ENCODE measurements around the gene SLC41A3. TPM values are rescaled to one million over a fixed set of nuclear protein-coding genes. Genes with fewer than 3 reads are reported as not detected.

SLC41A3 gene
- total RNA-seq, 1 donor from 2014 or later: 14.7 TPM

DNA sequence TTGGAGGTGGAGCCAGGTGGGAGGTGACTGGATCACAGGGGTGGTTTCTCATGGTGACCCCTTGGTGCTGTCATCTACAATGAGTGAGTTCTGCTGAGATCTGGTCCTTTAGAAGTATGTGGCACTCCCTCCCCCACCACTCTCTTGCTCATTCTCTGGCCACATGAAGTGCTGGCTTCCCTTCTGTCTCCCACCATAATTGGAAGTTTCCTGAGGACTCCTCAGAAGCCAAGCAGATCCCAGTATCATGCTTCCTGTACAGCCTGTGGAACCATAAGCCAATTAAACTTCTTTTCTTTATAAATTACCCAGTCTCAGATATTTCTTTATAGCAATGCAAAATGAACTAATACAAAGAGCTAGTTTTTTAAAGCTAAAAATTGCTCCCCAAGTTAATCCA, 54.7 kb downstream of the SLC41A3 start:
- Mint-ChIP-seq H3K9me3 (peaks cover 19% of the 10 kb centered on the region), H3K4me3 (ENCODE audit: low read depth) (no peak overlapping the region), H3K27me3 (ENCODE audit: low read depth) (no peaks in the 10 kb centered on the region), H3K36me3 (ENCODE audit: low read depth) (peaks cover 8% of the 10 kb centered on the region), H3K27ac (no peak overlapping the region), H3K4me1 (ENCODE audit: low read depth) (peaks cover 5% of the 10 kb centered on the region)
- no peak for DNase-seq (ENCODE audit: low spot score)
- intact Hi-C loops (cut with micrococcal nuclease): no loop called here

DNA sequence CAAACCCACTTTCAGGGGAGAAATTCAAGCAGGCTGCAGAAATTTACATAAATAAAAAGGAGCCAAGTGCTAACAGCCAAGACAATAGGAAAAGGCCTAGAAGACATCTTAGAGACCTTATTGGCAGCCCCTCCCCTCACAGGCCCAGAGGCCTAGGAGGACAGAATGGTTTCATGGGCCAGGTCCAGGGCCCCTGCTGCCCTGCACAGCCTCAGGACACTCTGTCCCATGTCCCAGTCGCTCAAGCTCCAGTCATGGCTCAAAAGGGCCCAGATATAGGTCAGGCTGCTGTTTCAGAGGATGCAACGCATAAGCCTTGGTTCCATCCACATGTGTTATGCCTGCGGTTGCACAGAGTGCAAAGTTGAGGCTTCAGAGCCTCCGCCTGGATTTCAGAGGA, 55.8 kb downstream of the SLC41A3 start:
- peaks cover 2% of the 10 kb centered on the region for H3K4me1 Mint-ChIP-seq (ENCODE audit: low read depth)
- H3K36me3 Mint-ChIP-seq (ENCODE audit: low read depth): peaks cover 8% of the 10 kb centered on the region
- DNase-seq (ENCODE audit: low spot score): no peak
- no peak overlapping the region for H3K4me3 Mint-ChIP-seq (ENCODE audit: low read depth)
- peaks cover 19% of the 10 kb centered on the region for H3K9me3 Mint-ChIP-seq
- H3K27me3 Mint-ChIP-seq (ENCODE audit: low read depth): no peaks in the 10 kb centered on the region
- intact Hi-C loops (cut with micrococcal nuclease): no loop called here
- no peak overlapping the region for H3K27ac Mint-ChIP-seq

DNA sequence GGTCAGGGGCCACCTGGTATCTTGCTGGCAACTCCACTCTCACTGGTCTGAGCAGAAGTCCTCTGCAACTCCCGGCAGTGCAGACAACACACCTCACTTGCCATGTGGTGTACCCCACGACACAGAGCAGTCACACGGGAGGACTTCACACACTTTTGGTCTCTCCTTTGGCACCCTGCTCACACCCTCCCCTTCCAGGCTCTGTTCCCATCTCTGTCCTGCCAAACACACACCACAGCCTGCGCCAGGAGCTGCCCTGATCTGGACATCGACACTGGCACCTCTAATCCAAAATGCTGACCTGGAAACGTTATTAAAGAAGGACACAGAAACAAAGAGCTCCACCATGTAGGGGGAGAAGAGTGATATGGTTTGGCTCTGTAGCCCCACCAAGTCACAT, 57.2 kb downstream of the SLC41A3 start:
- H3K4me3 Mint-ChIP-seq (ENCODE audit: low read depth): no peak overlapping the region
- intact Hi-C loops (cut with micrococcal nuclease): no loop called here
- peaks cover 19% of the 10 kb centered on the region for H3K9me3 Mint-ChIP-seq
- H3K4me1 Mint-ChIP-seq (ENCODE audit: low read depth): peaks cover 2% of the 10 kb centered on the region
- no peak overlapping the region for H3K27ac Mint-ChIP-seq
- peak; percentile 3 for DNase-seq (ENCODE audit: low spot score)
- peaks cover 8% of the 10 kb centered on the region for H3K36me3 Mint-ChIP-seq (ENCODE audit: low read depth)
- no peaks in the 10 kb centered on the region for H3K27me3 Mint-ChIP-seq (ENCODE audit: low read depth)

DNA sequence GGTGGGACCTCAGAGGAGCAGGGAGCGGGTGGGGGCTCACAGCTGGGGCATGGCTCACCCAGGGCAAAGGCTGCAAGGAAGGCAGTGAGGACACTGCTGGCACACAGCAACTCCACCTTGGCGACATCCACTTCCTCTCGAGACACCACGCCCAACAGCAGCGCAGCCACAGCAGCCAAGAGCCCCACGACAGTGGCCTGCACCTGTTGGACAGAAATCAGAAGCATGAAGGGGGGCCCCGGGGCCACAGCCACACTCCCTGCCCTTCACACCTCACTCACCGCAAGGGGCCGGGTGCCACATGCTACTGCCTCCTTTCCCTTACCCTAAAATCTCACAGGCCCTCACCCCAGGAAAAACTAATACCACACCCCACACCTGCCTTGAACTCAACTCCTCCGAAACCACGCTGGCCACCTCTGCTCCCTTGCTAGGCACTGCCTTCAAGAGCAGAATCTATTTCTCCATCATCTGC, 57.6 kb downstream of the SLC41A3 start:
- intact Hi-C loops (cut with micrococcal nuclease): no loop called here
- peaks cover 2% of the 10 kb centered on the region for H3K4me1 Mint-ChIP-seq (ENCODE audit: low read depth)
- H3K36me3 Mint-ChIP-seq (ENCODE audit: low read depth): peaks cover 8% of the 10 kb centered on the region
- no peak overlapping the region for H3K4me3 Mint-ChIP-seq (ENCODE audit: low read depth)
- no peak for DNase-seq (ENCODE audit: low spot score)
- H3K27me3 Mint-ChIP-seq (ENCODE audit: low read depth): no peaks in the 10 kb centered on the region
- no peak overlapping the region for H3K27ac Mint-ChIP-seq
- peaks cover 19% of the 10 kb centered on the region for H3K9me3 Mint-ChIP-seq

DNA sequence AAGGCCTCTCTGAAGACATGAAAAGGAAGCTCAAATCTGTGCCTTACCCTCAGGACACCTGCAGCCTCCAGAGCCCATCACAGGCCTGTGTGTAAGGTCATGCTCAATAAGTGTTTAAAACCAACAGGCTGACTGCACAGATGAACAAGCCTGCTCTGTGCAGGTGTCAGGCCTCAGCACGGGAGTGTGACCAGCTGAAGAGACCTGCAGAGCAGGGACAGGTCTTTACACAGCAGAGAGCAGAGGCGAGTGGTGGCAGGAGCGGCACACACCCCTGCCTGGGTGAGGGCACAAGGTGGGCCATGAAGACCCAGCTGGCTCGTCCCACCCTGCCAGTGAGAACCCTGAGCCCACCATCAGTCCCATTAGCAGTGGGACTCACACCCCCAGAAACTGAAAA, 58.1 kb downstream of the SLC41A3 start:
- intact Hi-C loops (cut with micrococcal nuclease): no loop called here

DNA sequence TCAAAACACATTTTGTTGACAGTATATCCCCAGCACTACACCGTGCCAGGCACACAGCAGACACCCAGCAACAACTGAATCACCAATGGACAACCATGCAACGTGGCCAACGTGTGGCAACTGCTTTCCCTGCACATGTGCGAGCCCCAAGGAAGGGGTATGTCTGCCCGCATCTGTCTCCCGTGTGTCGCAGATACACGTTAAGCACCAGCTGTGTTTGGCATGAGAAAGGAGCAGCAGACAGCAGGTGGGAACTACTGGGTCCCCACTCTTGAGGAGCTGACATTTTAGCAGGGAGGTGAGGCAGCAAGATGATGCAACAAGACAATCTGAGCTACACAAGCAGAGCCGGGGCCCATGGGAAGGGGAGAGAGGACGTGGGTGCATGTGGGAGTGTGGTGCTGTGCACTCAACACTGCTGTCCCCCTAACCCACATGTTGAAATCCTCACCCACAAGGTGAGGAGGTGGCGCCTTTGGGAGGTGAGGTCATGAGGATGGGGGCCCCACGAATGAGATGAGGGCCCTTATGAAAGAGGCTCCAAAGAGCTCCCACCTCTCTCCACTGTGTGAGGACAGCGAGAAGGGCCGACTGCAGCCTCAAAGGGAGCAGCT, 58.7 kb downstream of the SLC41A3 start:
- H3K9me3 Mint-ChIP-seq: peaks cover 19% of the 10 kb centered on the region
- DNase-seq (ENCODE audit: low spot score): no peak
- peaks cover 2% of the 10 kb centered on the region for H3K4me1 Mint-ChIP-seq (ENCODE audit: low read depth)
- H3K27me3 Mint-ChIP-seq (ENCODE audit: low read depth): no peaks in the 10 kb centered on the region
- H3K36me3 Mint-ChIP-seq (ENCODE audit: low read depth): peaks cover 8% of the 10 kb centered on the region
- intact Hi-C loops (cut with micrococcal nuclease): no loop called here
- no peak overlapping the region for H3K4me3 Mint-ChIP-seq (ENCODE audit: low read depth)
- H3K27ac Mint-ChIP-seq: no peak overlapping the region

More for the DNA sequence above, 58.1 kb downstream of the SLC41A3 start:
- no peak overlapping the region for H3K27ac Mint-ChIP-seq
- H3K27me3 Mint-ChIP-seq (ENCODE audit: low read depth): no peaks in the 10 kb centered on the region
- DNase-seq (ENCODE audit: low spot score): no peak
- H3K36me3 Mint-ChIP-seq (ENCODE audit: low read depth): peaks cover 8% of the 10 kb centered on the region
- H3K9me3 Mint-ChIP-seq: peaks cover 19% of the 10 kb centered on the region
- H3K4me1 Mint-ChIP-seq (ENCODE audit: low read depth): peaks cover 2% of the 10 kb centered on the region
- no peak overlapping the region for H3K4me3 Mint-ChIP-seq (ENCODE audit: low read depth)

DNA sequence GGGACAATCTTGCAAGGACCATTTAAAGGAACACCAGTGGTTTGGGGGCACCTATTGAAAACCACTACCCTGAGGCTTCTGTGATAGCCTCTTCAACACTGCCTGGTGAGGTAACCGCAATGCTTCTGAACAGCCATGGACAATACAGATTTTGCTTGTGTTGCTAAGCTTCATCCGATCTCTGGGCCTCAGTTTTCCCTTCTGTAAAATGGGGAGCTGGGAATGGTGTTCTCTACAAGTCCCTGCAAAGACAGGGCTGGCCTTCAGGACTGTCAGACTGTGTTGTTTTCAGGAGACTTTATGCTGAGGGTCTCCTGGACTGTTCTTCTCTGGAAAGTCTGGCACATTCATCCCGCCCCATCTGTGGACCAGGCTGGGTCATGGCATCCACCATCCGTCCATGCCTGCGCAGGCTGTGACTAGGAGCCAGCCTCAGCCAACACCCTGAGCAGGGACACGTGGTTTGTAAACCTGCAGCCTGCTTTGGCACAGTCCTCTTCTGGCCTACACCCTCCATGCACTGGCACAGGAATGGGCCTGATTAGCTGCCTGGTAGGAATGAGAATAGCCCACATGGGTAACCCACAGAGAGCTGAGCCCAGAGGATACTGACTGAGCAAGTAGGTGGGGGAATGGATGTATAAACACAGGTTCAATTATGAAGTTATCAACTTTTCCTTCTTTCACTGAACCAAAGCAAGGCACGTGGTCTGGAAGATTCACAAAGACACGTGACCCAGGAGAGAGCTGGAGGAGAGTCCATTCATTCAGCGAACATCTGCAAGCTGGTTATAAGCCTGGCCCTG, 59.7 kb downstream of the SLC41A3 start:
- peaks cover 8% of the 10 kb centered on the region for H3K36me3 Mint-ChIP-seq (ENCODE audit: low read depth)
- no peak overlapping the region for H3K4me3 Mint-ChIP-seq (ENCODE audit: low read depth)
- peaks cover 2% of the 10 kb centered on the region for H3K4me1 Mint-ChIP-seq (ENCODE audit: low read depth)
- H3K27me3 Mint-ChIP-seq (ENCODE audit: low read depth): no peaks in the 10 kb centered on the region
- H3K27ac Mint-ChIP-seq: no peak overlapping the region
- intact Hi-C loops (cut with micrococcal nuclease): no loop called here
- DNase-seq (ENCODE audit: low spot score): no peak
- H3K9me3 Mint-ChIP-seq: peaks cover 16% of the 10 kb centered on the region

DNA sequence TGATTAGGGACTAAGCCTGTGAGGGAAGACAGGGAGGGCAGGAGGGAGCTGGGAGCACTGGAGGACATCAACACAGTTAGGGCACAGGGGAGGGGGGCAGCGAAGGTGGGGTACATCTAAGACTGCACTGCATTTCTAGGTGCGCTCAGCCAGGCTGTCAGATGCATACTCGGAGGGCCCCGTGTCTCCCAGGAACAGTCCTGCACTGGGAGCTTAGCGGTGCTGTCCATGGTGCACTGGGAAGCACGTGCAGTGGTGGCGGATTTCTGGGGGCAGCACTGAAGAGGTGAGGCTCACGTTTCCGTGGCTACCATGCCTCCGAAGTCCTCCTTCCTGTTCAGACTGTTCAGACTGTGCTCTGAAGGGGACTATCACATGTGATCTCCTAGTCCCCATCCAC, 60.5 kb downstream of the SLC41A3 start:
- H3K9me3 Mint-ChIP-seq: peaks cover 11% of the 10 kb centered on the region
- H3K36me3 Mint-ChIP-seq (ENCODE audit: low read depth): peaks cover 8% of the 10 kb centered on the region
- no peak overlapping the region for H3K4me3 Mint-ChIP-seq (ENCODE audit: low read depth)
- intact Hi-C loops (cut with micrococcal nuclease): no loop called here
- no peak overlapping the region for H3K27ac Mint-ChIP-seq
- H3K4me1 Mint-ChIP-seq (ENCODE audit: low read depth): peaks cover 2% of the 10 kb centered on the region
- no peaks in the 10 kb centered on the region for H3K27me3 Mint-ChIP-seq (ENCODE audit: low read depth)
- no peak for DNase-seq (ENCODE audit: low spot score)

DNA sequence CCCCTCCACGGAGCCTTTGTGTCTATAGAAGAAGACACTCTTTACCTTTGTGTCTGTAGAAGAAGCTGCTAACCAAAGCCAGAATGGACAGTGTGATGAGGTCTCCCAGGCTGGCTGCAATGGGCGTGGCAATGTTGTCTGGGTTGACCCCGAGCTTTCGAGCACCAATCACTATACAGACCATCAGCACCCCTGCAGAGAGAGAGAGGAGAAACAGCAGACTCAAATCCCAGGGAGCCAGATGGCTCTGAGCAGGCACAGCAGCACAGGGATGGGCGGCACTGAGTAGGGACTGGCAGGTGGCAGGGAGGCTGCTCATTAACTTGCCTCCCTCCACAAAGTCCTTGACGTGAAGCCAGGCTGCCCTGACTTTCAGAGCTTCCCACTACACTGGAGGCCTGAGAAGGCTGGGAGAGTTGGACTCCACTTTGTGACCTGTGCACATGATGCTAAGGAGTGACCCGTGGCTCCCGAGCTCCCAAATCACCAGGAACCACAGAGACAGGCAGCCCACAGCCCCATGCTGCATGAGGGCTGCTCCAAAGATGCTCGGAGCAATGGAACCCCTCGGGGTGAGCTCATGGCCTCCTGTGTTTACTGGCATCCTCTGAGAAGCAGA, 61.1 kb downstream of the SLC41A3 start:
- intact Hi-C loops (cut with micrococcal nuclease): no loop called here
- Mint-ChIP-seq H3K27ac (no peak overlapping the region), H3K36me3 (ENCODE audit: low read depth) (peaks cover 7% of the 10 kb centered on the region), H3K9me3 (peaks cover 8% of the 10 kb centered on the region), H3K27me3 (ENCODE audit: low read depth) (no peaks in the 10 kb centered on the region), H3K4me1 (ENCODE audit: low read depth) (peaks cover 2% of the 10 kb centered on the region), H3K4me3 (ENCODE audit: low read depth) (no peak overlapping the region)
- DNase-seq (ENCODE audit: low spot score): no peak

DNA sequence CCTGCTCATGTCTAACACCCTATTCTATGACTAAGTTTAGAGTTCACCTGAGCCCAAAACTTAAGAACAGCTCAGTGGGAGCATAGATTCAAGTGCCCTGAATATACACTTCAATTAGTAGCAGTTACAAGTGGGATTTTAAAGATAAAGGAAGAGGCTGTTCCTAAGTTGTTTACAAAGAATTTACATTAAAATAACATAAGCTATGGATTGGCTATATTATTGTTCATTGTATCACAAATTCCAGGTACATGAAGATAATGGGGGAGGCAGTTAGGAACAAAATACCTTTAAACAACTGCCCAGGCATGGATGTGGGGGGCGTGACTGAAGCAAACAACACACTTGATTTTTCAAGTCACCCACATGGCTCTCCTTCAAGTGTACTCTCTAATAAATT, 62.2 kb downstream of the SLC41A3 start:
- Mint-ChIP-seq H3K4me3 (ENCODE audit: low read depth) (no peak overlapping the region), H3K4me1 (ENCODE audit: low read depth) (peaks cover 2% of the 10 kb centered on the region), H3K27me3 (ENCODE audit: low read depth) (no peaks in the 10 kb centered on the region), H3K36me3 (ENCODE audit: low read depth) (no peaks in the 10 kb centered on the region), H3K9me3 (no peaks in the 10 kb centered on the region), H3K27ac (no peak overlapping the region)
- intact Hi-C loops (cut with micrococcal nuclease): no loop called here
- no peak for DNase-seq (ENCODE audit: low spot score)

DNA sequence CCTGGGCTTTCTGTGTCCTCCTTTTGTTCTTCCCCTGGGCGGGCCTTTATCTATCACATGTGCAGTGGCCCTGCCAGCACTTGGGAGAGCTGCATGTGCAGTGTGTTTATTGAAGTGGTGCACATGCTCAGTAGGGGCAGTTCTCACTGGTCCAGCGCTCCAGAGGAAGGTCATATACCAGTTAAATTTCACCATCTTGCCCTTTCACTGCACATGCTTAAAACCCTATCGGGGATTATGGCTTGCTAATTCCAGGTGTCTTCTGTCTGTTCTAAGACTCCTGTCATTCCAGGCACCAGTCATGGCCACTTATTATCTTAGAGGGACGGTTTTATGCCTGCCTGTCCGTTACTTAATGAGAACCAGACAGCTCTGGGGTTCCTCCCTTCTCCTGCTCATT, 62.7 kb downstream of the SLC41A3 start:
- Mint-ChIP-seq H3K4me3 (ENCODE audit: low read depth) (no peak overlapping the region), H3K36me3 (ENCODE audit: low read depth) (no peaks in the 10 kb centered on the region), H3K9me3 (no peaks in the 10 kb centered on the region), H3K27me3 (ENCODE audit: low read depth) (no peaks in the 10 kb centered on the region), H3K4me1 (ENCODE audit: low read depth) (no peaks in the 10 kb centered on the region), H3K27ac (no peak overlapping the region)
- intact Hi-C loops (cut with micrococcal nuclease): no loop called here
- DNase-seq (ENCODE audit: low spot score): no peak

DNA sequence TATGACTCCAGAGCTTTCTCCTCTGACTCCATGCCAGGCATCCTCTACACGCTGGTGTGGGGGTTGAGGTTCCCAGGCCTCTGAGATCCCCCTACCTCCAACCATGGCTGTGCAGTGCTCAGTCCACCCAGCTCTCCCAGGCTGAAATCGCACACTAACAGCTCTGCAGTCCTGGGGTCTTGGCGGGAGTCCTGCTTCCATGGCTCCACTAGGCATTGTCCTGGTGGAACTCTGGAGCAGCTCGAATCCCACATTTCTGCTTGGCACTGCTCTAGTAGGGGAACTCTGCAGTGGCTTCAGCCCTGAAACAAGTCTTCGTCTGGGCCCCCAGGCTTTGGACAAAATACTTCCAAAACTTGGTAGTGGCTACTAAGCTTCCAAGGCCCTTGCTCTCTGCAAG, 64.2 kb downstream of the SLC41A3 start:
- no peaks in the 10 kb centered on the region for H3K4me1 Mint-ChIP-seq (ENCODE audit: low read depth)
- H3K27ac Mint-ChIP-seq: no peak overlapping the region

DNA sequence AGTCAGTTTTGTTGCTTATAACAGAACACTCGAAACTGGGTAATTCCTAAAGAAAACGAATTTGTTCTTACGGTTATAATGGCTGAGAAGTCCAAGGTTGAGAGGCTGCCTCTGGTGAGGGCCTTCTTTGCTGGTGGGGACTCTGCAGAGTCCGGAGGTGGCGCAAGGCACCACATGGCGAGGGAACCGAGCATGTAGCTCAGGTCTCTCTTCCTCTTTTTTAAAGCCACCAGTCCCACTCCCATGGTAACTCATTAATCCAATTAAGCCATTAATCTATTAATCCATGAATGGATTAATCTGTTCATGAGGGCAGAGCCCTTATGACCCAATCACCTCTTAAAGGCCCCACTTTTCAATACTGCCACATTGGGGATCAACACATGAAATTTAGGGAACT, 64.9 kb downstream of the SLC41A3 start:
- Mint-ChIP-seq H3K27ac (no peak overlapping the region), H3K4me3 (ENCODE audit: low read depth) (no peak overlapping the region), H3K36me3 (ENCODE audit: low read depth) (no peaks in the 10 kb centered on the region), H3K9me3 (no peaks in the 10 kb centered on the region), H3K27me3 (ENCODE audit: low read depth) (no peaks in the 10 kb centered on the region), H3K4me1 (ENCODE audit: low read depth) (no peaks in the 10 kb centered on the region)
- no peak for DNase-seq (ENCODE audit: low spot score)
- intact Hi-C loops (cut with micrococcal nuclease): no loop called here

More for the DNA sequence above, 64.2 kb downstream of the SLC41A3 start:
- no peak for DNase-seq (ENCODE audit: low spot score)
- Mint-ChIP-seq H3K36me3 (ENCODE audit: low read depth) (no peaks in the 10 kb centered on the region), H3K4me3 (ENCODE audit: low read depth) (no peak overlapping the region), H3K9me3 (no peaks in the 10 kb centered on the region), H3K27me3 (ENCODE audit: low read depth) (no peaks in the 10 kb centered on the region)
- intact Hi-C loops (cut with micrococcal nuclease): no loop called here

All from activated T-helper 2 cell treated with anti-CD3 and anti-CD28 coated beads, Interferon-gamma antibody, Interleukin-2, Interleukin-4, amounts not matched to agents 10 μg/mL and 5 μg/mL and 100 μg/mL, durations not matched to agents 14 hours and 24 hours and 36 hours (primary cell).